Endothelial cell of umbilical vein (primary cell): ENCODE data around the gene AVPR2. TPM values are rescaled to one million over a fixed set of nuclear protein-coding genes. Genes with fewer than 3 reads are reported as not detected.

Source experiments
- BruUV-seq: library from RNA; stranded (reverse); fragments of 400-500 nt; replicated peaks from 2 replicates; lab custom pipeline; 2021; lab: Mats Ljungman, UMichigan
- CTCF ChIA-PET: fragments of 300-600, 350-600 bp; sonication (Branson Sonifier 250); formaldehyde crosslinking; loops from one replicate; lab custom pipeline; 2021; ENCODE audit warnings: antibody characterized with exemption, inconsistent platforms; lab: Charles Lee
- POLR2A ChIA-PET: fragments of 300-600, 350-600 bp; sonication (Branson Sonifier 250); formaldehyde crosslinking; loops from one replicate; lab custom pipeline; 2021; ENCODE audit warnings: antibody characterized with exemption, inconsistent platforms; lab: Charles Lee
- DNase-seq: peaks from one replicate; pipeline ENCODE4 v3.0.0-alpha.2; 2011; ENCODE audit warnings: low read depth, low spot score
- FAIRE-seq: peaks from 2 replicates; lab custom pipeline; 2011; peaks lifted over from hg19 to GRCh38; lab: Jason Lieb, UNC
- H2AFZ ChIP-seq: 2 replicates; pipeline ENCODE4 v1.6.0; 2012; ENCODE audit warnings: low read depth, low read length, control low read depth, inconsistent platforms
- H3K27ac ChIP-seq: 2 replicates; pipeline ENCODE4 v1.5.1; 2011; ENCODE audit warnings: low read depth, mild to moderate bottlenecking, control low read depth, low read length, moderate library complexity; ENCODE audit not compliant: insufficient read depth
- H3K27me3 ChIP-seq, 2 experiments: 2 replicates each; pipeline versions ENCODE4 v1.6.0 to v1.6.1; 2011; ENCODE audit warnings: low read length in 2 of 2, mixed read lengths in 1 of 2; ENCODE audit not compliant: control insufficient read depth in 2 of 2, insufficient read depth in 2 of 2
- H3K36me3 ChIP-seq, 2 experiments: 2 replicates in 1 of 2; 3 replicates in 1 of 2; pipeline ENCODE4 v1.5.1; 2011; ENCODE audit warnings: low read length in 2 of 2, mild to moderate bottlenecking in 1 of 2, moderate library complexity in 1 of 2; ENCODE audit not compliant: control insufficient read depth in 2 of 2, insufficient read depth in 2 of 2; ENCODE audit errors: extremely low read depth in 1 of 2
- H3K4me1 ChIP-seq: 3 replicates; pipeline ENCODE4 v1.5.1; 2011; ENCODE audit warnings: mild to moderate bottlenecking, low read length; ENCODE audit not compliant: control insufficient read depth, insufficient read depth; ENCODE audit errors: extremely low read depth
- H3K4me2 ChIP-seq: 2 replicates; pipeline ENCODE4 v1.6.1; 2011; ENCODE audit warnings: low read length, control low read depth, mixed read lengths; ENCODE audit not compliant: insufficient read depth
- H3K4me3 ChIP-seq, 3 experiments: fragments of 200-600 bp in 1 of 3; sonication (generic), shearing (Covaris generic) in 1 of 3; replicated peaks in 1 of 3; 2 replicates each; pipeline ENCODE4 v1.5.1; 2011 to 2016; ENCODE audit warnings: control low read depth in 3 of 3, low read length in 3 of 3, mild to moderate bottlenecking in 2 of 3, inconsistent platforms in 1 of 3, low read depth in 1 of 3, moderate library complexity in 1 of 3; ENCODE audit not compliant: insufficient read depth in 1 of 3
- H3K79me2 ChIP-seq: 2 replicates; pipeline ENCODE4 v1.6.0; 2012; ENCODE audit warnings: low read length, inconsistent platforms; ENCODE audit not compliant: control insufficient read depth, insufficient read depth
- H3K9ac ChIP-seq: replicated peaks from 2 replicates; pipeline ENCODE3; 2011; ENCODE audit warnings: low read length, control low read depth; ENCODE audit not compliant: insufficient read depth; ENCODE audit errors: extremely low read depth
- H3K9me1 ChIP-seq: replicated peaks from 3 replicates; pipeline ENCODE4 v1.6.0; 2011; ENCODE audit warnings: mild to moderate bottlenecking, low read length; ENCODE audit not compliant: control insufficient read depth, insufficient read depth; ENCODE audit errors: extremely low read depth
- H3K9me3 ChIP-seq: replicated peaks from 2 replicates; pipeline ENCODE4 v1.5.1; 2012; ENCODE audit warnings: low read length, inconsistent platforms; ENCODE audit not compliant: control insufficient read depth, insufficient read depth
- H4K20me1 ChIP-seq: replicated peaks from 2 replicates; pipeline ENCODE3; 2011; ENCODE audit warnings: mild to moderate bottlenecking, low read length; ENCODE audit not compliant: control insufficient read depth, insufficient read depth; ENCODE audit errors: extremely low read depth
- CTCF ChIP-seq, 2 donors: IDR thresholded peaks; 1 replicate in 1 of 2; 2 replicates in 1 of 2; pipeline ENCODE4 v1.5.1; 2011; ENCODE audit warnings: low read length in 2 of 2, mild to moderate bottlenecking in 2 of 2, moderate library complexity in 2 of 2, control low read depth in 1 of 2, inconsistent platforms in 1 of 2, low read depth in 1 of 2; ENCODE audit not compliant: insufficient read depth in 1 of 2; ENCODE audit errors: extremely low read depth in 1 of 2
- EZH2 ChIP-seq: IDR thresholded peaks from 2 replicates; pipeline ENCODE4 v1.6.1; 2012; ENCODE audit warnings: borderline replicate concordance, low read depth, mild to moderate bottlenecking, moderate library complexity, low read length, inconsistent platforms; ENCODE audit not compliant: severe bottlenecking
- FOS ChIP-seq: IDR thresholded peaks from 2 replicates; pipeline ENCODE4 v1.6.1; 2011; ENCODE audit warnings: mild to moderate bottlenecking, low read length, moderate library complexity, borderline replicate concordance; ENCODE audit not compliant: insufficient read depth
- GATA2 ChIP-seq: IDR thresholded peaks from 2 replicates; pipeline ENCODE4 v1.7.0; 2011; ENCODE audit warnings: low read depth, mild to moderate bottlenecking, moderate library complexity, mixed read lengths, low read length; ENCODE audit not compliant: insufficient read length, insufficient read depth
- JUN ChIP-seq: IDR thresholded peaks from 2 replicates; pipeline ENCODE4 v1.6.1; 2011; ENCODE audit warnings: borderline replicate concordance, low read depth; ENCODE audit not compliant: insufficient read length, insufficient read depth
- MAX ChIP-seq: IDR thresholded peaks from 2 replicates; pipeline ENCODE4 v1.6.1; 2011; ENCODE audit not compliant: insufficient read depth, insufficient read length
- MYC ChIP-seq: IDR thresholded peaks from one replicate; pipeline ENCODE4 v1.6.1; 2011; ENCODE audit warnings: mild to moderate bottlenecking, low read depth, low read length
- POLR2A ChIP-seq: IDR thresholded peaks from 2 replicates; pipeline ENCODE4 v1.6.1; 2012; ENCODE audit warnings: low read depth, mild to moderate bottlenecking, control low read depth, low read length
- POLR2AphosphoS5 ChIP-seq: IDR thresholded peaks from 2 replicates; pipeline ENCODE4 v1.6.1; 2012; ENCODE audit warnings: low read depth, mild to moderate bottlenecking, control low read depth, low read length, moderate library complexity; ENCODE audit not compliant: insufficient read depth
- dilution Hi-C: fragments of 300-500 bp; cut with MboI; formaldehyde crosslinking; loops from one replicate; pipeline ENCODE4 v1.15.0; 2019; ENCODE audit warnings: low sequenced_read_pairs; ENCODE audit not compliant: extremely low pct_ligation_motif_present
- intact Hi-C: fragments of 100-400 bp; cut with micrococcal nuclease; formaldehyde crosslinking; loops from one replicate; pipeline ENCODE4 v1.10.0; 2022
- polyA plus RNA-seq, 4 experiments: library from polyadenylated mRNA; depleted of rRNA in 3 of 4; stranded (reverse) in 3 of 4; unstranded in 1 of 4; fragments of >200 nt; gene quantifications; 2 replicates each; pipeline versions ENCODE4 v1.2.1 to v1.2.3, GENCODE V29; 2011 to 2012; ENCODE audit warnings: missing spikeins in 1 of 4
- total RNA-seq: library from RNA; stranded (reverse); gene quantifications from 2 replicates; pipeline ENCODE4 v1.2.3, GENCODE V29; 2021

Gene AVPR2
- total and polyA plus RNA-seq, 2 donors (not counting 3 experiments of a cell fraction or from before 2014, with no cell fraction given): not detected

- H3K4me3 ChIP-seq: no peak overlapping the region
- no peaks in the 10 kb centered on the region for H3K9me3 ChIP-seq
- no peak for DNase-seq
- BruUV-seq: TSS peak; percentile 42
- intact Hi-C loops: no loop called here
- H3K4me1 ChIP-seq: peaks cover 31% of the 10 kb centered on the region
- H3K4me2 ChIP-seq: no peak overlapping the region
- TF ChIP-seq JUN (no peak), FOS (no peak), GATA2 (no peak), POLR2A (no peak), MYC (no peak), POLR2AphosphoS5 (no peak), CTCF (IDR thresholded peaks at IDR 0.05; ENCODE audit: extremely low read depth in 1 of 2, insufficient read depth in 1 of 2, low read depth in 1 of 2, low read length in 2 of 2) (no peak), MAX (no peak), EZH2 (no peak)
- dilution Hi-C loops: no loop called here
- no peak overlapping the region for H3K9ac ChIP-seq
- no peaks in the 10 kb centered on the region for H4K20me1 ChIP-seq
- FAIRE-seq: peak; percentile 68
- no peaks in the 10 kb centered on the region for H3K9me1 ChIP-seq
- peaks cover 9% of the 10 kb centered on the region for H3K79me2 ChIP-seq
- H3K27me3 ChIP-seq: no peaks in the 10 kb centered on the region
- CTCF ChIA-PET: interaction anchor here (1.6 to 9.4 kb wide), 10 partner anchors 9 to 184 kb away, joined by 4 to 253 read pairs (median 8); partner anchors contain the start of genes ARHGAP4, IDH3G, NAA10 and PLXNB3
- peaks cover 15 to 16% of the 10 kb centered on the region in 2 experiments for H3K36me3 ChIP-seq
- no peak overlapping the region for H2AFZ ChIP-seq
- H3K27ac ChIP-seq: peak overlapping the region; percentile 38
- POLR2A ChIA-PET: interaction anchor here (1.0 to 1.3 kb wide), 2 partner anchors 20 to 23 kb away, joined by 5 read pairs; no protein-coding TSS in a partner anchor
These were observed 43.6 kb downstream of the AVPR2 start for GRCh38 chrX:153948002-153948466.
